ENCODE data around the gene BET1L.
"Not testable (repeated sequence)": the region's sequence is repeated elsewhere in the genome, so short reads cannot be mapped to it uniquely, and the experiment has no call there.

Gene BET1L

GRCh38 chr11:208917-209260 lies 1.7 kb upstream of the BET1L start:
- FAIRE-seq: no peak

GRCh38 chr11:208181-208916 lies 1.1 kb upstream of the BET1L start:
- FAIRE-seq: no peak

GRCh38 chr11:207863-208180 lies 623 bp upstream of the BET1L start:
- no peak for FAIRE-seq

GRCh38 chr11:206526-207207 lies 532 bp downstream of the BET1L start:
- FAIRE-seq: no peak

- FAIRE-seq: no peak
Observed at GRCh38 chr11:206002-206384, 1.2 kb downstream of the BET1L start.

GRCh38 chr11:205221-206001 lies 1.8 kb downstream of the BET1L start:
- no peak for FAIRE-seq

- no peak for FAIRE-seq
Observed at GRCh38 chr11:204587-205109, 2.6 kb downstream of the BET1L start.

- FAIRE-seq: no peak
Observed at GRCh38 chr11:203945-204586, 3.1 kb downstream of the BET1L start.

GRCh38 chr11:203056-203944 lies 3.9 kb downstream of the BET1L start:
- no peak for FAIRE-seq

GRCh38 chr11:202490-202889 lies 4.7 kb downstream of the BET1L start:
- FAIRE-seq: no peak

GRCh38 chr11:201966-202365 lies 5.2 kb downstream of the BET1L start:
- FAIRE-seq: no peak

- FAIRE-seq: no peak
Observed at GRCh38 chr11:200224-201003, 6.8 kb downstream of the BET1L start.

- FAIRE-seq: no peak
Observed at GRCh38 chr11:199782-200181, 7.4 kb downstream of the BET1L start.

GRCh38 chr11:199004-199581 lies 8.1 kb downstream of the BET1L start:
- no peak for FAIRE-seq

GRCh38 chr11:198236-198806 lies 8.9 kb downstream of the BET1L start:
- FAIRE-seq: no peak

GRCh38 chr11:197741-198235 lies 9.4 kb downstream of the BET1L start:
- FAIRE-seq: no peak

- FAIRE-seq: no peak
Observed at GRCh38 chr11:196786-197731, 10.1 kb downstream of the BET1L start.

- FAIRE-seq: not testable (repeated sequence)
Observed at GRCh38 chr11:193481-193880, 13.7 kb downstream of the BET1L start.

- not testable (repeated sequence) for FAIRE-seq
Observed at GRCh38 chr11:192674-193128, 14.5 kb downstream of the BET1L start, which contains the start of gene SCGB1C1. TSS of gene SCGB1C1 (plus strand) at chr11:193078. CDS start at chr11:193100, 22 bp downstream.

Measured in A204.1 (cell line).